GM12875 (cell line): ENCODE measurements around the gene ASB3.
"Not testable (repeated sequence)": the region's sequence is repeated elsewhere in the genome, so short reads cannot be mapped to it uniquely, and the experiment has no call there.

Experiments
- H3K4me3 ChIP-seq: one replicate; pipeline ENCODE4 v1.5.1; 2011; ENCODE audit warnings: low read depth, low read length, control low read depth
- CTCF ChIP-seq: IDR thresholded peaks from 2 replicates; pipeline ENCODE4 v1.5.1; 2011; ENCODE audit warnings: low read depth, mild to moderate bottlenecking, control low read depth, inconsistent platforms, low read length, moderate library complexity, borderline replicate concordance; ENCODE audit not compliant: insufficient read depth

ASB3 gene

GRCh38 chr2:53739032-53739431 lies 47.7 kb downstream of the ASB3 start:
- no peak overlapping the region for H3K4me3 ChIP-seq
- no peak for TF ChIP-seq CTCF

GRCh38 chr2:53737091-53737490 lies 49.7 kb downstream of the ASB3 start:
- no peak for TF ChIP-seq CTCF
- H3K4me3 ChIP-seq = no peak overlapping the region

GRCh38 chr2:53729143-53729762 lies 57.5 kb downstream of the ASB3 start:
- H3K4me3 ChIP-seq = no peak overlapping the region
- no peak for TF ChIP-seq CTCF

- TF ChIP-seq CTCF = no peak
- no peak overlapping the region for H3K4me3 ChIP-seq
Measured at GRCh38 chr2:53727921-53728320, 58.8 kb downstream of the ASB3 start.

GRCh38 chr2:53725662-53726061 lies 61.1 kb downstream of the ASB3 start:
- no peak overlapping the region for H3K4me3 ChIP-seq
- TF ChIP-seq CTCF = no peak

GRCh38 chr2:53724536-53724935 lies 62.2 kb downstream of the ASB3 start:
- TF ChIP-seq CTCF = no peak
- H3K4me3 ChIP-seq = no peak overlapping the region

- not testable (repeated sequence) for H3K4me3 ChIP-seq
Measured at GRCh38 chr2:53720944-53721343, 65.8 kb downstream of the ASB3 start.

- no peak overlapping the region for H3K4me3 ChIP-seq
- peak; percentile 16; the same call in 1 of the 2 replicates for TF ChIP-seq CTCF
Measured at GRCh38 chr2:53715568-53715967, 71.2 kb downstream of the ASB3 start.
